Panc1 (cell line): ENCODE results near the gene STAT5A. TPM values are rescaled to one million over a fixed set of nuclear protein-coding genes. Genes with fewer than 3 reads are reported as not detected.
"Not testable (repeated sequence)": the region's sequence is repeated elsewhere in the genome, so short reads cannot be mapped to it uniquely, and the experiment has no call there.

Experiments used
- ATAC-seq: fragments of 200-7000 bp; cut with Tn5 transposase; 2 replicates; pipeline ENCODE4 v1.9.1; 2020; ENCODE audit warnings: mild to moderate bottlenecking, moderate library complexity
- BruUV-seq: library from RNA; stranded (reverse); fragments of 400-500 nt; replicated peaks from 2 replicates; lab custom pipeline; 2021; lab: Mats Ljungman, UMichigan
- CTCF ChIA-PET: fragments of 300-600 bp; sonication (Branson Sonifier 250); formaldehyde crosslinking; loops from one replicate; lab custom pipeline; 2022; ENCODE audit warnings: antibody characterized with exemption; lab: Charles Lee
- POLR2A ChIA-PET: fragments of 300-600 bp; sonication (Branson Sonifier 250); formaldehyde crosslinking; loops from one replicate; lab custom pipeline; 2022; ENCODE audit warnings: antibody characterized with exemption; lab: Charles Lee
- DNase-seq: peaks from one replicate; pipeline ENCODE4 v3.0.0-alpha.2; 2010; ENCODE audit warnings: low read depth, low spot score
- H3K27ac ChIP-seq: 2 replicates; pipeline ENCODE4 v1.5.1; 2011; ENCODE audit warnings: mild to moderate bottlenecking, low read length, inconsistent platforms
- H3K27me3 ChIP-seq: fragments of 200-500 bp; sonication (Bioruptor generic); 2 replicates; pipeline ENCODE4 v1.6.0; 2014; ENCODE audit warnings: low read length, inconsistent platforms; ENCODE audit not compliant: control insufficient read depth, insufficient read depth
- H3K36me3 ChIP-seq: fragments of 200-500 bp; sonication (Bioruptor generic); 2 replicates; pipeline ENCODE4 v1.5.1; 2014; ENCODE audit warnings: inconsistent platforms, mild to moderate bottlenecking, low read length, moderate library complexity; ENCODE audit not compliant: control insufficient read depth, insufficient read depth
- H3K4me1 ChIP-seq: 2 replicates; pipeline ENCODE4 v1.5.1; 2011; ENCODE audit warnings: inconsistent platforms, mild to moderate bottlenecking, low read length, moderate library complexity; ENCODE audit not compliant: control insufficient read depth, insufficient read depth
- H3K4me3 ChIP-seq, 2 experiments: 2 replicates each; pipeline ENCODE4 v1.5.1; 2011 to 2012; ENCODE audit warnings: low read depth in 2 of 2, low read length in 2 of 2, mild to moderate bottlenecking in 2 of 2, inconsistent platforms in 1 of 2, moderate library complexity in 1 of 2
- H3K9me3 ChIP-seq: fragments of 200-500 bp; sonication (Bioruptor generic); 2 replicates; pipeline ENCODE4 v1.5.1; 2014; ENCODE audit warnings: low read depth, mild to moderate bottlenecking, inconsistent platforms, low read length, moderate library complexity; ENCODE audit not compliant: control insufficient read depth, insufficient read depth
- CTCF ChIP-seq: fragments of 450-650 bp; IDR thresholded peaks from 2 replicates; pipeline ENCODE4 v1.5.1; 2017; ENCODE audit warnings: mild to moderate bottlenecking
- POLR2AphosphoS5 ChIP-seq: IDR thresholded peaks from 2 replicates; pipeline ENCODE4 v1.6.1; 2012; ENCODE audit warnings: mild to moderate bottlenecking, low read depth, low read length, moderate library complexity
- SIN3A ChIP-seq: IDR thresholded peaks from 2 replicates; pipeline ENCODE4 v1.6.1; 2012; ENCODE audit warnings: low read depth, mild to moderate bottlenecking, low read length, moderate library complexity, borderline replicate concordance; ENCODE audit not compliant: insufficient read depth
- TCF7L2 ChIP-seq: IDR thresholded peaks from 2 replicates; pipeline ENCODE4 v1.6.1; 2011; ENCODE audit warnings: mild to moderate bottlenecking, low read depth, low read length, inconsistent platforms
- in situ Hi-C: cut with HindIII; loops from 2 replicates; pipeline ENCODE4 v1.10.0; 2016; ENCODE audit warnings: low sequenced_read_pairs, low pct_unique_long_range_greater_than_20kb
- intact Hi-C: fragments of 100-400 bp; cut with micrococcal nuclease; formaldehyde crosslinking; loops from one replicate; pipeline ENCODE4 v1.10.0; 2022; ENCODE audit not compliant: unreplicated experiment
- total RNA-seq: library from RNA; stranded (reverse); gene quantifications from one replicate; pipeline ENCODE4 v1.2.1, GENCODE V29; 2021; ENCODE audit not compliant: unreplicated experiment
- TF ChIP-seq, protein P1 (sequence below), 2 experiments: IDR thresholded peaks; 2 replicates each; pipeline ENCODE4 v1.6.1; 2011 to 2012; ENCODE audit warnings: low read depth in 2 of 2, control low read depth in 1 of 2, low read length in 1 of 2, mild to moderate bottlenecking in 1 of 2, moderate library complexity in 1 of 2; ENCODE audit not compliant: insufficient read depth in 1 of 2

STAT5A gene
- total RNA-seq, 1 experiment from 2014 or later: 26.7 TPM

GRCh38 chr17:42255445-42255844 lies 32.9 kb upstream of the STAT5A start:
- H3K36me3 ChIP-seq: no peaks in the 10 kb centered on the region
- no peaks in the 10 kb centered on the region for H3K9me3 ChIP-seq
- intact Hi-C loops (no loop called here), in situ Hi-C loops (no loop called here)
- TSS peak; percentile 85 for BruUV-seq
- ChIA-PET CTCF (no interaction called here), POLR2A (interaction anchor here (0.6 kb wide), 1 partner anchor 25 kb away, joined by 4 read pairs; no protein-coding TSS in a partner anchor)
- DNase-seq (no peak), ATAC-seq (no peak)
- H3K4me3 ChIP-seq: peak overlapping the region in 1 of 2 experiments; percentile 30; a peak in 2 of 4 replicates
- TF ChIP-seq SIN3A (no peak), POLR2AphosphoS5 (no peak), CTCF (no peak), TCF7L2 (no peak)
- TF ChIP-seq, protein P1, sequence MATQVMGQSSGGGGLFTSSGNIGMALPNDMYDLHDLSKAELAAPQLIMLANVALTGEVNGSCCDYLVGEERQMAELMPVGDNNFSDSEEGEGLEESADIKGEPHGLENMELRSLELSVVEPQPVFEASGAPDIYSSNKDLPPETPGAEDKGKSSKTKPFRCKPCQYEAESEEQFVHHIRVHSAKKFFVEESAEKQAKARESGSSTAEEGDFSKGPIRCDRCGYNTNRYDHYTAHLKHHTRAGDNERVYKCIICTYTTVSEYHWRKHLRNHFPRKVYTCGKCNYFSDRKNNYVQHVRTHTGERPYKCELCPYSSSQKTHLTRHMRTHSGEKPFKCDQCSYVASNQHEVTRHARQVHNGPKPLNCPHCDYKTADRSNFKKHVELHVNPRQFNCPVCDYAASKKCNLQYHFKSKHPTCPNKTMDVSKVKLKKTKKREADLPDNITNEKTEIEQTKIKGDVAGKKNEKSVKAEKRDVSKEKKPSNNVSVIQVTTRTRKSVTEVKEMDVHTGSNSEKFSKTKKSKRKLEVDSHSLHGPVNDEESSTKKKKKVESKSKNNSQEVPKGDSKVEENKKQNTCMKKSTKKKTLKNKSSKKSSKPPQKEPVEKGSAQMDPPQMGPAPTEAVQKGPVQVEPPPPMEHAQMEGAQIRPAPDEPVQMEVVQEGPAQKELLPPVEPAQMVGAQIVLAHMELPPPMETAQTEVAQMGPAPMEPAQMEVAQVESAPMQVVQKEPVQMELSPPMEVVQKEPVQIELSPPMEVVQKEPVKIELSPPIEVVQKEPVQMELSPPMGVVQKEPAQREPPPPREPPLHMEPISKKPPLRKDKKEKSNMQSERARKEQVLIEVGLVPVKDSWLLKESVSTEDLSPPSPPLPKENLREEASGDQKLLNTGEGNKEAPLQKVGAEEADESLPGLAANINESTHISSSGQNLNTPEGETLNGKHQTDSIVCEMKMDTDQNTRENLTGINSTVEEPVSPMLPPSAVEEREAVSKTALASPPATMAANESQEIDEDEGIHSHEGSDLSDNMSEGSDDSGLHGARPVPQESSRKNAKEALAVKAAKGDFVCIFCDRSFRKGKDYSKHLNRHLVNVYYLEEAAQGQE (IDR thresholded peaks at IDR 0.05; ENCODE audit: insufficient read depth in 1 of 2, low read depth in 2 of 2, low read length in 1 of 2): no peak
- H3K4me1 ChIP-seq: peaks cover 92% of the 10 kb centered on the region
- no peaks in the 10 kb centered on the region for H3K27me3 ChIP-seq
- peak overlapping the region; percentile 100 for H3K27ac ChIP-seq

DNA sequence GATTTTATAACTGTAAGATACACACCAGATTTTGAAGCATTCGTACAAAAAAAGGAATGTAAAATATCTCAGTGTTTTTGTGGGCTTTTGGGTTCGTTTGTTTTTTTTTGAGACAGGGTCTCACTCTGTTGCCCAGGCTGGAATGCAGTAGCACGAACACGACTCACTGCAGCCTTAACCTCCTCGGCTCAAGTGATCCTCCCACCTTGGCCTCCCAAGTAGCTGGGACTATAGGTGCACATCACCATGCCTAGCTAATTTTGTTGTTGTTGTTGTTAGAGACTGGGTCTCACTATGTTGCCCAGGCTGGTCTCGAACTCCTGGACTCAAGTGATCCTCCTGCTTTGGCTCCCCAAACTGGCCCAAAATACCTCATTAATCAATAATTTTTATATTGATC lies 28.0 kb upstream of the STAT5A start:
- H3K4me1 ChIP-seq: peaks cover 70% of the 10 kb centered on the region
- ATAC-seq (no peak), DNase-seq (no peak)
- ChIA-PET POLR2A (interaction anchor here (0.5 kb wide), 1 partner anchor 321 kb away, joined by 4 read pairs; no protein-coding TSS in a partner anchor), CTCF (no interaction called here)
- peak overlapping the region; percentile 100 for H3K27ac ChIP-seq
- BruUV-seq: no TSS peak
- H3K27me3 ChIP-seq: no peaks in the 10 kb centered on the region
- in situ Hi-C loops (no loop called here), intact Hi-C loops (no loop called here)
- no peak for TF ChIP-seq CTCF
- no peak for TF ChIP-seq SIN3A
- TF ChIP-seq POLR2AphosphoS5: no peak
- TF ChIP-seq, protein P1 (IDR thresholded peaks at IDR 0.05; ENCODE audit: insufficient read depth in 1 of 2, low read depth in 2 of 2, low read length in 1 of 2): no peak
- TF ChIP-seq TCF7L2: no peak
- no peak overlapping the region for H3K4me3 ChIP-seq
- H3K9me3 ChIP-seq: no peaks in the 10 kb centered on the region
- H3K36me3 ChIP-seq: no peaks in the 10 kb centered on the region

- H3K27ac ChIP-seq, DNase-seq, intact Hi-C loops, ATAC-seq, H3K9me3 ChIP-seq, H3K36me3 ChIP-seq, in situ Hi-C loops, POLR2A ChIA-PET, H3K4me3 ChIP-seq, H3K27me3 ChIP-seq: not testable (repeated sequence)
- BruUV-seq: TSS peak; percentile 40
- CTCF ChIA-PET: interaction anchor here (0.7 kb wide), 1 partner anchor 140 kb away, joined by 3 read pairs; no protein-coding TSS in a partner anchor
- peaks cover 64% of the 10 kb centered on the region for H3K4me1 ChIP-seq
Observed at GRCh38 chr17:42264366-42264765, 23.9 kb upstream of the STAT5A start.
